Frontal cortex (tissue), 4 donors: ENCODE measurements around the gene SURF2. TPM values are rescaled to one million over a fixed set of nuclear protein-coding genes. Genes with fewer than 3 reads are reported as not detected.

Source experiments
- DNase-seq, 2 donors: peaks; one replicate each; pipeline ENCODE4 v3.0.0; 2012; ENCODE audit warnings: low spot score in 2 of 2
- FAIRE-seq: peaks from 2 replicates; lab custom pipeline; 2012; peaks lifted over from hg19 to GRCh38; lab: Jason Lieb, UNC
- total RNA-seq: library from RNA; depleted of rRNA; stranded (reverse); fragments of >200 nt; gene quantifications from one replicate; pipeline ENCODE4 v1.2.3, GENCODE V29; 2014
- donor health status: control.
- donor health status: control.
- donor health status: control.

The SURF2 gene
- total RNA-seq, 1 donor from 2014 or later = 17.1 TPM

- DNase-seq = no peak
- FAIRE-seq = no peak
These were observed 4.3 kb upstream of the SURF2 start for GRCh38 chr9:133351908-133352634.

GRCh38 chr9:133352635-133353340, 3.6 kb upstream of the SURF2 start:
- DNase-seq = no peak
- no peak for FAIRE-seq

- FAIRE-seq = no peak
- DNase-seq = no peak
These were observed 2.8 kb upstream of the SURF2 start for GRCh38 chr9:133353548-133353947.

- FAIRE-seq (no peak), DNase-seq (no peak)
These were observed 1.6 kb upstream of the SURF2 start for GRCh38 chr9:133354766-133355165.

GRCh38 chr9:133355881-133356357, 431 bp upstream of the SURF2 start:
- DNase-seq (no peak), FAIRE-seq (no peak)

GRCh38 chr9:133357656-133358055, 1.3 kb downstream of the SURF2 start:
- FAIRE-seq (no peak), DNase-seq (no peak)

GRCh38 chr9:133359399-133360175, 3.2 kb downstream of the SURF2 start:
- DNase-seq = no peak

GRCh38 chr9:133360400-133361393, 4.3 kb downstream of the SURF2 start:
- DNase-seq (no peak), FAIRE-seq (no peak)

More at GRCh38 chr9:133359399-133360175, 3.2 kb downstream of the SURF2 start:
- FAIRE-seq = no peak

- DNase-seq (no peak), FAIRE-seq (no peak)
These were observed 5.2 kb downstream of the SURF2 start for GRCh38 chr9:133361507-133362092.

- no peak for FAIRE-seq
- DNase-seq = no peak
These were observed 6.2 kb downstream of the SURF2 start for GRCh38 chr9:133362359-133363044.

- DNase-seq (no peak), FAIRE-seq (no peak)
These were observed 10.1 kb downstream of the SURF2 start for GRCh38 chr9:133366435-133366834.

- FAIRE-seq = no peak
- no peak for DNase-seq
These were observed 10.9 kb downstream of the SURF2 start for GRCh38 chr9:133367221-133367620.

- FAIRE-seq = no peak
- DNase-seq = no peak
These were observed 11.4 kb downstream of the SURF2 start for GRCh38 chr9:133367778-133368177.

- DNase-seq = no peak
- no peak for FAIRE-seq
These were observed 12.0 kb downstream of the SURF2 start for GRCh38 chr9:133368249-133368881.

GRCh38 chr9:133369422-133369821, 13.1 kb downstream of the SURF2 start:
- DNase-seq (no peak), FAIRE-seq (no peak)

GRCh38 chr9:133369933-133370332, 13.6 kb downstream of the SURF2 start:
- DNase-seq (no peak), FAIRE-seq (no peak)

GRCh38 chr9:133370685-133371084, 14.3 kb downstream of the SURF2 start:
- DNase-seq (no peak), FAIRE-seq (no peak)

GRCh38 chr9:133371261-133371711, 14.9 kb downstream of the SURF2 start:
- DNase-seq (no peak), FAIRE-seq (no peak)
